HG03095 (cell line): ENCODE data around the gene GPR37.

Experiments
- ATAC-seq: cut with Tn5 transposase; IDR thresholded peaks from one replicate; pipeline ENCODE4 v1.9.1; 2021; ENCODE audit warnings: moderate library complexity; ENCODE audit not compliant: unreplicated experiment

The GPR37 gene

GRCh38 chr7:124737760-124738300 lies 27.8 kb downstream of the GPR37 start:
- ATAC-seq: no peak

DNA sequence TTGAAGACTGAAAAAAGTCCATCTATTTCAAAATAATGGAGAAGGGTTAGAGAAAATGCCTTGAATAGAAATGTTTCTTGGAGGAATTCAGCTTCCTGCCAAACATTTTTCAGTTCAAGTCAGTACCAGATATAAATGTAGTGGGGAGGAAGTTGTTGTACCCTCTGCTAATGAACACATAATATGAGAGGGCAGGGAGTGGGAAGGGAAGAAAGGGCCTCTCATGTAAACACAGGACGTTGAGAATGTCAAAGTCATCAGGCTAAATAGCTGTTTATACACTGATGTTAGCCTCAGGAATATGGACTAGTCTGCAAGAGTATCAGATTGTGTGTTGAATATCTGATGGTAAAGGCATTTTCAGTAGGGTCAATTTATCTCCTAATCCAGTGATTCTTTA lies 37.0 kb downstream of the GPR37 start:
- ATAC-seq: no peak

DNA sequence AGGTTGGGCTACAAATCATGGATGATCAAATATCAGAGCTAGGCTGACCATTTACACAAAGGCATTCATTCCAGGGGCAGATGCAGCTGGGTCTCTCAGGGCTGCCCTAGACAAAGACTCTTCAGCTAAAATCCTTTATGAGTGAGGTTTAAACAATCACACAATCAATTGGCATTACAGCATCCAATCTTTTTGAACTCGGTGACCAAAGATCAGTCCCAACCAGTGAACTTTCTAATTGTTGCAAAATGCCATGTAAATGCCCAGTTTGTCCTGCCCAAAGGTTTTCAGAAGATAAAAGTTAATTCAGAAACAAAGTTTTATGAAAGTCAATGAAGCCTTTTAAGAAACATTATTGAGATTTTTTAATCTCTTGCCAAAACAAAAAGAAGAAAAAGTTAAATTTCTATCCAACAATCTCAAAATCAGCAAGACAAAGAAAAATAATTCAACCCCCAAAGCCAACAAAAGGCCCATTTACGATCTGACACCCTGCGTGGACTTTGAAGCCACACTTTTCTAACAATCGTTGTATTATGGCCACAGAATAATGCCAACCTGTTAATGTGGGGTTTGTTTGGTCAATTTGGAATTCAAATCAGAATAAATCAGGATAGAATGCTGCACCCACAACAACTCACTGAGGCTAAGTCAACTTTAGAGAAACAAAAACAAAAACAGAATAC lies 40.9 kb downstream of the GPR37 start:
- ATAC-seq: no peak

DNA sequence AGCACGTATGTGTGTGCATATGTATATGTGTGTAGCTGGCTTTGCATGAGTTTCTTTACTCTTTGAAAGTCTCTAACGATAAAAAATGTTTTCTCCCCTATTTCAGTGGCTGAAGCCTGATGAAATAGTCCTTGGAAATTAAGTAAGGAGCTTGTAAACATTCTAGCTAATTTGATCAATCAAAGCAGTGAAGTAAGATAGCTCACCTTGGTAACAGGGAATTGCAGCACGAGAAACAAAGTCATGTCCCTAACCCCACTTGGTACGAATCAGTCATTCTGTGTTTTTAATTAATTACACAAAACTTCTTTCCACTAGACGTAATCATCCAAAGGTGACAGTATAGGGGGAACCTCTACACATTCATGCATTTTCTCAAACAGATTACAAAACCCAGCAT lies 41.5 kb downstream of the GPR37 start:
- ATAC-seq: no peak

DNA sequence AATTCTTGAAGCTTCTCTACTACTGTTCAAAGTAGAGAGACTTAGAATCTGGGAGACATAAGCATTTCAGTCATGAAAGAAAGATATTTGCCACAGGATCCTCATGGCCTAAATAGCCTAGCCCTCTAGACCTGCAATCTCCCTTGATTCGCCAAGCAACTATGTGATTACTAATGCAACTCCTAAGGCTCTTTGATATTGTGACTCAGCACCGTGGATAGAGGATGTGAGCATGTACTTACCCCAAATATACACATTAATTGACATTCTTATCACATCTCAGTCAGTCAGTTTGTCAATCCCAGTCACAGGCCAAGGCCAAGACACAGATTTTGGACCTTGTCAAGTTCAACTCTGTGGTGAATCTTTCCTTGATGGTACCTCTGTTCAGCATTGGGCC lies 42.6 kb downstream of the GPR37 start:
- no peak for ATAC-seq

DNA sequence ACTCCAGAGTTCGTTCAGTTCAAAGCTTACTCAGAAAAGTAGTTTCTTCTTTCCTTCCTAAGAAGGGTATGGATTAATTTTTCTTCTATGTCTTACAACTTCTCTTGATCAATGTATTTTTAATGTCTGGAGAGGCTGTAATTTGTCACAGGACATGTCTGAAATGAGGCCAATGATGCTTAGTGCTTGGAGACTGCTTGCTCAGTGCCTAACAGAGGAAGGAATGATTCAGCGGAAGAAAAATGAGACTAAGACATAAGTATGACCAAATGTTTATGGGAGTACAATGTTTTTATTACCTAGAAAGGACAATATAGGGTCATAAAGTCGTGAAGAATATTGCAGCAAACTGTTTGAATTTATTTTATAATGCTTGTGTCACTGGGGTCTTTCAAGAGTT lies 43.3 kb downstream of the GPR37 start:
- ATAC-seq: no peak

GRCh38 chr7:124720195-124720594 lies 45.4 kb downstream of the GPR37 start:
- ATAC-seq: no peak

- ATAC-seq: no peak
These were observed 47.4 kb downstream of the GPR37 start for GRCh38 chr7:124718032-124718766.

GRCh38 chr7:124716894-124717293 lies 48.7 kb downstream of the GPR37 start:
- no peak for ATAC-seq

DNA sequence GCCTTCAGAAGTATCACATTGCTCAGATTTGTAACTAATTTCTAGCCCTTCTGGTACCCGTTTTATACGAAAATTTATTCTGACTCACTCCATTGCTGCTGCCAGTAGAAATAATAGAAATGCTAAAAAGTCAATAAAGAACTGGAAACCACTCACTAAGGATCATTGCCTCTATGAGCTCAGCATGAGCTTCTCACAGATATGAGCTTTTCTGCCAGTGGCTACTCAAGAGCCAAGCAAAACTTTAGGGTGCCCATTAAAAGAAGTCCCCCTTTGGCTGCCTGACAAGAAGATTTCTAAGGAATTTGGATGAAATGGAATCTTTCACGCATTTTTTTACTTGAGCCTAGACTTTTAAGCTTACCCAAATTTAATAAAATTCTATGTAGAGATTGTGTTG lies 52.5 kb downstream of the GPR37 start:
- ATAC-seq: no peak

DNA sequence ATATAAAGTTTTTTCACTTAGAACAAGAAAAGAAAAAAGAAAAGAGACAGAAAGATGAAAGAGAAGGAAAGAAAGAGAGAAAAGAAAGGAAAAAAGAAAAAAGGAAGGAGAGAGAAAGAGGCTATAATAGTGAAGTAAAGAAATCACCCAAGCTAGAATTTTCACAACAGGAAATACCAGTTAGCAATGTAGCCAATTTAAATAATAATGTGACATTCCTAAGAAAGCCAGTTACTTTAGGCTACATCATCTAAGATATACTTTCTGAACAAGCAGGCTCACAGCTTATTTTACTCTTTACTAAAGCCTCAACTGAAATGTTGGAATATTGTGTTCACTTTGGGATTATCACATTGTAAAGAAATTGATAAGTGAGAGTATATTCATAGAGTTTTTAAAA lies 53.6 kb downstream of the GPR37 start:
- no peak for ATAC-seq

- ATAC-seq: no peak
These were observed 63.2 kb downstream of the GPR37 start for GRCh38 chr7:124702385-124702784.

DNA sequence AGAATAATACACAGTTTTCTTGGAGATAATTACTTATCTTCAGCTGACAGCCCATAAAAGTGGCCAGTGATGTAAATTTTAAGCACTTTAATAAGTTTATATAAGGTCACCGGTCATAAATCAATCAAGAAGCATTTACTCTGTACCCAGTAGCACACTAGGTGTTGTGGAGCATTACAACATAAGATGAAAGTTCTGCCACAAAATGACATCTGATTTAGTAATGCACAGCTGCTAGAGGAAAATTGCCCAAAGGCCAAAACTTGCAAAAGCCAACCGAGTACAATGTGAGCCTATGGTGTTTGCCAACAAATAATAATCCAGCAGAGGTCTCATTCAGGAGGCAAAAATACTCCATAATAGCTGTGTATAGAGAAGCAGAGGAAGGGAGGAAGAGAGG lies 63.6 kb downstream of the GPR37 start:
- ATAC-seq: no peak

DNA sequence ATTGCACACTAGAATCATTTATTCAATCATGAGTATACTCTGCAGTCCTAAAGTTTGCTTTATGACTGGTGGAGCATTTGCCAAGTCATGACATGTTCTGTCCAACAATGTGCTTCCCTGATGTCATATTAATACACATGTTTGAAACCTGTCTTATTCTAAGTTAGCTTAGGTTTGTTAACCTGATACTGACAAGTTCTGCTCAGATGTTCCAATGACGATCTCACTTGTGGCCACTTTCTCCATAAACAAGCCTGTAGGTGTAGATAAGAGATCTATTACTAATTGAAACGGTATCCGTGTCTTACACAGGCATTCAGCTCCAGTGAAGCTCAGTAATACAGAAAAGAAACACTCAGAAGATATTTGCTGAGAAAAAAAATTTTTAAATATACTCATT lies 64.9 kb downstream of the GPR37 start:
- ATAC-seq: no peak

GRCh38 chr7:124698964-124699363 lies 66.6 kb downstream of the GPR37 start:
- ATAC-seq: no peak

DNA sequence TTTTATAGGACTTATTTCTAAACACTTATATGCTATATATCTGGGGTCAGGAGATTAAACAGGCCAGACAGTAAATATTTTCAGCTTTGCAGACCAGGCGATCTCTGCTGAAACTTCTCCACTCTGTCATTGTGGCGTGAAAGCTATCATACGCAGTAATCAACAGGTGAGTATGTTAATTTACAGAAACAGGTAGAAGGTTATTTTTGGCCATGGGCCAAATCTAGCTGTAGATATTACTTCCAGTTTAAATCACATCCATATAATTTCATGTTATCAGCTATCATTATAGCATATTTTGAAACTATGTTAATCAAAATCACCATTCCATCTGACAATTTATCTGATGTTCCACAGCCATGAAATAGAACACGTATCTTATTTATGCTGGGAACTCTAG lies 67.8 kb downstream of the GPR37 start:
- ATAC-seq: no peak
